HG03460 (cell line): ENCODE measurements around the gene LIN52.

Source experiments
- ATAC-seq: cut with Tn5 transposase; IDR thresholded peaks from one replicate; pipeline ENCODE4 v1.9.1; 2021; ENCODE audit not compliant: unreplicated experiment

LIN52 gene

GRCh38 chr14:74084277-74085046 lies at the start of gene LIN52, which contains the start of gene ALDH6A1:
LIN52 (plus strand) TSS chr14:74084956; CDS start chr14:74084975, 19 bp downstream.
ALDH6A1 (minus strand) TSS chr14:74084453; CDS start chr14:74084394, 59 bp downstream.
- ATAC-seq: peak; percentile 89

GRCh38 chr14:74035556-74035955 lies 49.2 kb upstream of the LIN52 start:
- ATAC-seq: no peak

DNA sequence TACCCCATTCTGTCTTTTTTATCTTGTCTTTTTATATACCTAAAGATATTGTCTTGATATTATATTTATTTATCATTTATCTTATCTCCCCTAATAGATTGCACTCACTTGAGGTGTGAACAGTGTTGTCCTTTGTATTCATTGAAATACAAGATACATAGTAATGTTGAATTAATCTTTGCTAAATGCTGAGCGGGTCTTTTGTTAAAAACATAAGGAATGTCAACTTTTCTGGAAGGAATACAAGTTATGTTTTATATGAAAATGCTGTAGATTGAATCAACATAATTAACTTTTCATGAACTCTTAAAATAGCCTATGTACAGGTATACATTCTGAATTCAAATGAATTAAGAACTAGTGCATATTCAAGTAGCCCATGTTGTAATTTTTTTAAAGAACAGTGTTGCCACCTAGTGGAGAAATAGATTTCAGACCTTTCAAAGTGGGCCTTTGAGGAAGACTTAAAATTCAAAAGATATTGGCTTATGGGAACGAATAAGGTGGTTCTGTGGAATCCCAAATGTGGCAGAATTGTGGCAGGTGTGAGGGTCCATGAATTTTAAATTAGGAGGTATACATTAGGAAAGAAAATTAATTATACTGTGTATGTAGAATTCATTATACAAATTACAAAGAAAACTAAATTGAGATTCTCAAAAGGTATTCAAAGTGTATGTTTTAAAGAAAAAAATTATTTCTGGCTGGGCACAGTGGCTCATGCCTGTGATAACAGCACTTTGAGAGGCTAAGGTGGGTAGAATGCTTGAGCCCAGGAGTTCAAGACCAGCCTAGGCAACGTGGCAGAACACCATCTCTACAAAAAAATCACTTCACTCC lies 46.5 kb upstream of the LIN52 start:
- ATAC-seq: no peak

GRCh38 chr14:74042296-74042695 lies 42.5 kb upstream of the LIN52 start:
- no peak for ATAC-seq

- no peak for ATAC-seq
These were observed 39.2 kb upstream of the LIN52 start for GRCh38 chr14:74045522-74045921.

DNA sequence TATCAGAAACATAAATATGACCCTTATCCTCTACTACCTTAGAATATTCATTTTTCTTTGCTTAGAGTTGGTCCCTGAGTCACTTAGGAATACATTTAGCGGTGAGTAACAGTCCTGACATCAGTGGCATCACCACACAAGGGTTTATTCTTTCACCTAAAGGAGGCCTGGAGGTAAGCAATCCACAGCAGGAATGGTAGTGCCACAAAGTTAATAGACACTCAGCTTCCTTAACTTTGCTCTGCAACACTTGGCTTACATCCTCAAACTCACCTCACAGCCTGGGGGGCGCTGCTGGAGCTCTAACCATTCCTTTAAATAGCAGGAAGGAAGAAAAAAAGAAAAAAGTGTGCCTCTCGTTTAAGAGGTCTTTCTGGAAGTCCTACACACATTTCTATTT lies 36.5 kb upstream of the LIN52 start:
- ATAC-seq: no peak

GRCh38 chr14:74049876-74050495 lies 34.8 kb upstream of the LIN52 start:
- no peak for ATAC-seq

- no peak for ATAC-seq
These were observed 22.0 kb upstream of the LIN52 start for GRCh38 chr14:74062809-74063150.

- ATAC-seq: no peak
These were observed 20.3 kb upstream of the LIN52 start for GRCh38 chr14:74064426-74064825.

DNA sequence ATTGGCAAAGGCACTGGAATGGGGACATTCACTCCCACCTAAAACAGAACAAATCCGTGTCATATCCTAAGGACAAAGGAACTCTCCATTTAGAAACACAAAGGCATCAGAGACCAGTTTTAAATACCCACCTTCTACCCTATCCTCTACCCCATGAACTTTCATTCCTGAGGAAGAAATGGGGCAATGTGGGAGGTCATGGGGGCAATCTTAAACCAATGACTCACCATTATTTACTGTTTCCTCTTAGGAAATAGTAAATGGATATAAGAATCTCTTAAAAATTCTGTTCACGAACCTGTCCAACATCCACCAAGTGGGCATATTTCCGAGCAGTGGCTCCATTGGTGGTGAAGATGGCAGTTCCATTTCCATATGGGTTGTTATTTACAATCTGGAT lies 19.9 kb upstream of the LIN52 start:
- no peak for ATAC-seq

GRCh38 chr14:74065746-74066575 lies 18.8 kb upstream of the LIN52 start:
- ATAC-seq: no peak

DNA sequence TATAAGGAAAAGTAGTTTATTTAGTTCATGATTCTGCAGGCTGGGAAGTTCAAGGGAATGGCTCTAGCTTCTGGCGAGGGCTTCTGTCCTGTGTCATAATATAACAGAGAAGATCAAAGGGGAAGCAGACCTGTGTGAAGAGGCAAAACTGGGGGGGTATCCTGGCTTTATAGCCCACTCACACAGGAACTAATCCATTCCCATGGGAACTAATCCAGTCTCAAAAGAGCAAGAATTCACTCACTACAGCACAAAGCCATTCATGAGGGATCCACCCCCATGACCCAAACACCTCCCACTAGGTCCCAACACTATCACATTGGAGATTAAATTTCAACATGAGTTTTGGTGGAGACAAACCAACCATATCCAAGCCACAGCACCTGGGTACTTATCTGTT lies 7.4 kb upstream of the LIN52 start:
- ATAC-seq: no peak

GRCh38 chr14:74080820-74081460 lies 3.8 kb upstream of the LIN52 start:
- ATAC-seq: no peak

GRCh38 chr14:74081491-74081890 lies 3.3 kb upstream of the LIN52 start:
- ATAC-seq: no peak

DNA sequence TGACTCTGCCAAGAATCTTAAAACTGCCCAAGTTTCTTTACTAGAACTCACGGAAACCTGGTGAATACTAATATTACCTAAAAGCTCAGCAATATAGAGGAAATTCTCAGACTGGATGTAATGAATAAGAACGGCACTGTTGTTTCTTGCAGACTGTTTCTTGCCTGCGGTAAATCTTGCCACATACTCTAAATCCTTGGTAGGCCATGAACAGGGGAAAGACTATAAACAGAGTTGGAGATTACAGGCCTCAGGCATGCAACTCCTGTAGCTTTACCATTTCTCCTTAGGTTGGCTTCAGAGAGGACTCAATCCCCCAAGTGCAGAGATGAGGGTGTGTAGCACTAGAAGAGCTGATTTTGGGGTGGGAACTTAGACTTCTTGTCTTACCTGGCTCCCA lies 1.6 kb upstream of the LIN52 start:
- no peak for ATAC-seq

- peak; percentile 7 for ATAC-seq
These were observed 926 bp upstream of the LIN52 start for GRCh38 chr14:74083784-74084276.

GRCh38 chr14:74085047-74085637 lies 386 bp downstream of the LIN52 start:
- peak; percentile 1 for ATAC-seq

GRCh38 chr14:74085828-74086227 lies 1.1 kb downstream of the LIN52 start:
- ATAC-seq: no peak

DNA sequence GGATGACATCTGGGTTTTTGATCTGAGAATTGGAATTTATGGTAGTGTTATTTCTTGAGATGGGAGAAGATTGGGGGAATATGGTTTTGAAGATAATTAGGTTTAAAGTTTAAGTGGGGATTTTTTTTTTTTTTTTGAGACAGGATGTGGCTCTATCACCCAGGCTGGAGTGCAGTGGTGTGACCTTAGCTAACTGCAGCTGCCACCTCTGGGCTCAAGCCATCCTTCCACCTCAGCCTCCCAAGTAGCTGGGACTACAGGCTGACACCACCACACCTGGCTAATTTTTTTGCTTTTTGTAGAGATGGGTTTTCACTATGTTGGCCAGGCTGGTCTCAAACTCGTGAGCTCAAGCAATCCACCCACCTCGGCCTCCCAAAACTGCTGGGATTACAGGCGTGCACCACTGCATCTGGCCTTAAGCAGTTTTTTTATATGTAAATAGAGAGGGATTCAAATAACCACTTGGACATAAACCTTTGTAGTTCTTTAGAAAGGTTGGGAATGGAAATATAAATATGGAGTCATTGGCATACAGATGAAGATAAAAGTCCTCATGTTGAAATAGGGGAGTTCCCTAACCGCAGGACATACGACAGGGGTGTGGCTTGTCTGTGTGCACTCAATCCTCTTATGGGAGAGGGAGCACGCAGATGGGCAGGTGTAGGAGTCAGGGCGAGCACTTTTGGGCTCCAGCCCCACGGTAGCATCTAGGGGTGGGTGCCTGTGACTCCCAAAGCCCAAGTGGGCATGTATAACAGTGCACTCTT lies 4.7 kb downstream of the LIN52 start:
- ATAC-seq: no peak
